ENCODE data around the gene CLTA. TPM values are rescaled to one million over a fixed set of nuclear protein-coding genes. Genes with fewer than 3 reads are reported as not detected.

Gene CLTA
- polyA plus RNA-seq, 1 donor (not counting 4 experiments of a cell fraction or from before 2014, with no cell fraction given) = 325 TPM

DNA sequence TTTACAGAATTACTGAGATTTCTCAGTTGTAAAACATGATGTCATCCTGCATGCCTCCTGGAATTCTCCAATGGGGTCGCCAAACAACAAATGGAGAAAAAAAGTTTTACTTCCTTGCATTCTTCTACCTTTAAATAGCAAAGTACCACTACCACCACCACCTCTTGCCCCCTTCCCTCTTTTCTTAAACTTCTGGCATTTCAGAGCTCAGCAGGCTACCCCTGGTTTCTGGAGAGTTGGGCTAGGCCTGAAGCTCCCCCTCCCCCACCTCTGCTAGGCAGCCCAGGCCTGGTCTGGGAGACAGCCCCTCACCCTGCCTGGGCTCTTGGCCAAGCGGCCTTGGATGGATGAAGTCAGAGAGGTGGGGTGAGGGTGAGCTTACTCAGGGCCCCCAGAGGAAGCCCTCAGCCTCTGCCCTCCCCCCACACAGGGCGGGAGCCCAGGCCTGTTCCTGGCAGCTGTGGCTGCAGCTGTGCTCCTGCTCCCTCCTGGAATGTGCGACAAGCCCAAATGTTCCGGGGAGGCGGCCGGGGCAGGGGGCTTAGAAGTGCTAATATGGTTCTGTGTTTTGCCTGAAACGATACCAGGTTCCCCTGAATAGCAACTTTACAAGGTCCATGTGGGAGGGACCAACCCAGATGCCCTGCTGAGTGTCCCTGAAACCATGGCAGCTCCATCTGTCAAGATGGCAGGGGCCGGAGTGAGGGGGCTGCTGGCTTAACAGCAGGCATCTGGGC lies 27.5 kb upstream of the CLTA start:
- Histone ChIP-seq H3K9ac (ENCODE audit: control insufficient read depth, extremely low read depth, insufficient read depth, low read length) (no peak overlapping the region), H3K4me2 (ENCODE audit: control insufficient read depth, extremely low read depth, insufficient read depth, low read depth, low read length) (no peak overlapping the region), H3K9me1 (ENCODE audit: control insufficient read depth, extremely low read depth, insufficient read depth, low read length) (no peaks in the 10 kb centered on the region), H4K20me1 (ENCODE audit: control insufficient read depth, extremely low read depth, insufficient read depth, low read length) (no peaks in the 10 kb centered on the region), H3K27me3 (ENCODE audit: control insufficient read depth, extremely low read depth, insufficient read depth, low read length) (peaks cover 2% of the 10 kb centered on the region), H3K36me3 (ENCODE audit: control insufficient read depth in 2 of 2, extremely low read depth in 1 of 2, insufficient read depth in 2 of 2, low read length in 2 of 2) (no peaks in the 10 kb centered on the region), H3K27ac (ENCODE audit: control insufficient read depth, insufficient read depth, low read length) (no peak overlapping the region), H3K79me2 (ENCODE audit: control insufficient read depth, insufficient read depth, low read length) (no peaks in the 10 kb centered on the region), H3K4me1 (ENCODE audit: control insufficient read depth, extremely low read depth, insufficient read depth, low read length) (peaks cover 10% of the 10 kb centered on the region), H3K9me3 (ENCODE audit: control insufficient read depth, low read depth, low read length) (no peaks in the 10 kb centered on the region), H2AFZ (ENCODE audit: control insufficient read depth, low read length) (no peak overlapping the region), H3K4me3 (ENCODE audit: control insufficient read depth in 2 of 3, extremely low read depth in 1 of 3, insufficient read depth in 2 of 3, low read depth in 1 of 3, low read length in 3 of 3) (no peak overlapping the region)
- DNase-seq (ENCODE audit: low read depth, low spot score) (no peak), FAIRE-seq (no peak)
- dilution Hi-C loops (cut with MboI; ENCODE audit: extremely low pct_ligation_motif_present, low sequenced_read_pairs) = no loop called here
- TF ChIP-seq, protein P1, sequence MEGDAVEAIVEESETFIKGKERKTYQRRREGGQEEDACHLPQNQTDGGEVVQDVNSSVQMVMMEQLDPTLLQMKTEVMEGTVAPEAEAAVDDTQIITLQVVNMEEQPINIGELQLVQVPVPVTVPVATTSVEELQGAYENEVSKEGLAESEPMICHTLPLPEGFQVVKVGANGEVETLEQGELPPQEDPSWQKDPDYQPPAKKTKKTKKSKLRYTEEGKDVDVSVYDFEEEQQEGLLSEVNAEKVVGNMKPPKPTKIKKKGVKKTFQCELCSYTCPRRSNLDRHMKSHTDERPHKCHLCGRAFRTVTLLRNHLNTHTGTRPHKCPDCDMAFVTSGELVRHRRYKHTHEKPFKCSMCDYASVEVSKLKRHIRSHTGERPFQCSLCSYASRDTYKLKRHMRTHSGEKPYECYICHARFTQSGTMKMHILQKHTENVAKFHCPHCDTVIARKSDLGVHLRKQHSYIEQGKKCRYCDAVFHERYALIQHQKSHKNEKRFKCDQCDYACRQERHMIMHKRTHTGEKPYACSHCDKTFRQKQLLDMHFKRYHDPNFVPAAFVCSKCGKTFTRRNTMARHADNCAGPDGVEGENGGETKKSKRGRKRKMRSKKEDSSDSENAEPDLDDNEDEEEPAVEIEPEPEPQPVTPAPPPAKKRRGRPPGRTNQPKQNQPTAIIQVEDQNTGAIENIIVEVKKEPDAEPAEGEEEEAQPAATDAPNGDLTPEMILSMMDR (optimal IDR thresholded peaks at IDR 0.05 in 1 of 3, IDR thresholded peaks at IDR 0.05 in 1 of 3, conservative IDR thresholded peaks at IDR 0.05 in 1 of 3; ENCODE audit: extremely low read depth in 1 of 3, insufficient read depth in 2 of 3, low read length in 3 of 3) = no peak
- TF ChIP-seq EZH2 (IDR thresholded peaks at IDR 0.05; ENCODE audit: low read length) = no peak

DNA sequence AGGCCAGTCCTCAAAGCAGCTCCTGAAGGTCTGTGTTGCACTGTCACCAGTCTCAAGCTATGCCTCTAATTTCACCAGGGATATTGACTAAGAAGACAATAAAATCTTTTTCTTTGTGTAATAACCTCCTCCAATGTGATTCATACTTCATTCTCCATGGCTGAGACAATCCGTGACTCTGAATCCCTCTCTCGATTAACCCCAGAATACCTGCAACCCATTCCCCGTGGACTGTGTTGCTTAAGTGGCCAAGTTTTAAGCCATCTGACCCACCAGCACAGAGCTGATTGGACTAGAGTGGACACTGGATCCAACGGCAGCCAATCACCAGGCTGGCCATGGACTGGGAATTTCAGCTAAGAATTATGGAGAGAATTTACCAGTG lies 26.9 kb upstream of the CLTA start:
- TF ChIP-seq, protein P1 (optimal IDR thresholded peaks at IDR 0.05 in 1 of 3, IDR thresholded peaks at IDR 0.05 in 1 of 3, conservative IDR thresholded peaks at IDR 0.05 in 1 of 3; ENCODE audit: extremely low read depth in 1 of 3, insufficient read depth in 2 of 3, low read length in 3 of 3) = no peak
- TF ChIP-seq EZH2 (IDR thresholded peaks at IDR 0.05; ENCODE audit: low read length) = no peak
- Histone ChIP-seq H3K4me1 (ENCODE audit: control insufficient read depth, extremely low read depth, insufficient read depth, low read length) (peaks cover 10% of the 10 kb centered on the region), H3K27me3 (ENCODE audit: control insufficient read depth, extremely low read depth, insufficient read depth, low read length) (peaks cover 2% of the 10 kb centered on the region), H3K9me3 (ENCODE audit: control insufficient read depth, low read depth, low read length) (no peaks in the 10 kb centered on the region), H4K20me1 (ENCODE audit: control insufficient read depth, extremely low read depth, insufficient read depth, low read length) (no peaks in the 10 kb centered on the region), H3K9ac (ENCODE audit: control insufficient read depth, extremely low read depth, insufficient read depth, low read length) (no peak overlapping the region), H3K36me3 (ENCODE audit: control insufficient read depth in 2 of 2, extremely low read depth in 1 of 2, insufficient read depth in 2 of 2, low read length in 2 of 2) (no peaks in the 10 kb centered on the region), H3K27ac (ENCODE audit: control insufficient read depth, insufficient read depth, low read length) (no peak overlapping the region), H3K4me3 (ENCODE audit: control insufficient read depth in 2 of 3, extremely low read depth in 1 of 3, insufficient read depth in 2 of 3, low read depth in 1 of 3, low read length in 3 of 3) (no peak overlapping the region), H2AFZ (ENCODE audit: control insufficient read depth, low read length) (no peak overlapping the region), H3K4me2 (ENCODE audit: control insufficient read depth, extremely low read depth, insufficient read depth, low read depth, low read length) (no peak overlapping the region), H3K79me2 (ENCODE audit: control insufficient read depth, insufficient read depth, low read length) (no peaks in the 10 kb centered on the region), H3K9me1 (ENCODE audit: control insufficient read depth, extremely low read depth, insufficient read depth, low read length) (no peaks in the 10 kb centered on the region)
- dilution Hi-C loops (cut with MboI; ENCODE audit: extremely low pct_ligation_motif_present, low sequenced_read_pairs) = no loop called here
- no peak for DNase-seq (ENCODE audit: low read depth, low spot score)
- no peak for FAIRE-seq
